ENCODE data around the gene CYSTM1.

The CYSTM1 gene

GRCh38 chr5:140239939-140240700 is 65.1 kb downstream of the CYSTM1 start:
- no peak for DNase-seq

- DNase-seq, result no peak
Observed at GRCh38 chr5:140240987-140241706, 66.2 kb downstream of the CYSTM1 start.

GRCh38 chr5:140242099-140242498 is 67.1 kb downstream of the CYSTM1 start:
- DNase-seq, result no peak

- DNase-seq, result no peak
Observed at GRCh38 chr5:140242890-140243585, 68.0 kb downstream of the CYSTM1 start.

GRCh38 chr5:140243706-140244250 is 68.8 kb downstream of the CYSTM1 start:
- no peak for DNase-seq

GRCh38 chr5:140244525-140245025 is 69.6 kb downstream of the CYSTM1 start:
- DNase-seq, result no peak

- DNase-seq, result no peak
Observed at GRCh38 chr5:140245341-140245740, 70.4 kb downstream of the CYSTM1 start.

- no peak for DNase-seq
Observed at GRCh38 chr5:140245926-140246325, 70.9 kb downstream of the CYSTM1 start.

GRCh38 chr5:140246378-140247122 is 71.6 kb downstream of the CYSTM1 start:
- no peak for DNase-seq

GRCh38 chr5:140248414-140248813 is 73.4 kb downstream of the CYSTM1 start:
- no peak for DNase-seq

GRCh38 chr5:140249536-140249935 is 74.5 kb downstream of the CYSTM1 start:
- DNase-seq, result no peak

GRCh38 chr5:140250386-140250785 is 75.4 kb downstream of the CYSTM1 start:
- DNase-seq, result no peak

GRCh38 chr5:140251527-140251973 is 76.6 kb downstream of the CYSTM1 start:
- DNase-seq, result no peak

GRCh38 chr5:140252470-140253126 is 77.6 kb downstream of the CYSTM1 start:
- DNase-seq, result no peak

GRCh38 chr5:140253985-140254384 is 79.0 kb downstream of the CYSTM1 start:
- no peak for DNase-seq

GRCh38 chr5:140255460-140256157 is 80.6 kb downstream of the CYSTM1 start:
- DNase-seq, result no peak

GRCh38 chr5:140256726-140257125 is 81.7 kb downstream of the CYSTM1 start:
- no peak for DNase-seq

- DNase-seq, result no peak
Observed at GRCh38 chr5:140258016-140258415, 83.0 kb downstream of the CYSTM1 start.

GRCh38 chr5:140258873-140259272 is 83.9 kb downstream of the CYSTM1 start:
- DNase-seq, result no peak

GRCh38 chr5:140259500-140259899 is 84.5 kb downstream of the CYSTM1 start:
- no peak for DNase-seq

GRCh38 chr5:140260089-140260656 is 85.2 kb downstream of the CYSTM1 start:
- DNase-seq, result no peak

All from NCI-H1436 treated with DMSO at 0.1 percent for 48 hours (cell line).